Choroid plexus epithelial cell (primary cell): Measurements from ENCODE around the gene PNPLA6.

ENCODE experiments used
- DNase-seq: peaks from one replicate; pipeline ENCODE4 v3.0.0-alpha.2; 2010; ENCODE audit warnings: low read depth
- H3K4me3 ChIP-seq: 2 replicates; pipeline ENCODE4 v1.5.1; 2011; ENCODE audit warnings: low read depth, mild to moderate bottlenecking, control low read depth, low read length, moderate library complexity
- CTCF ChIP-seq: conservative IDR thresholded peaks from 2 replicates; pipeline ENCODE4 v1.5.1; 2011; ENCODE audit warnings: low read depth, mild to moderate bottlenecking, control low read depth, inconsistent platforms, low read length, moderate library complexity

Gene PNPLA6

GRCh38 chr19:7589822-7590221 is 54.3 kb downstream of the PNPLA6 start:
- H3K4me3 ChIP-seq = no peak overlapping the region
- no peak for TF ChIP-seq CTCF

GRCh38 chr19:7590256-7590655 is 54.7 kb downstream of the PNPLA6 start:
- no peak for TF ChIP-seq CTCF
- H3K4me3 ChIP-seq = no peak overlapping the region
- DNase-seq = no peak

More at GRCh38 chr19:7589822-7590221, 54.3 kb downstream of the PNPLA6 start:
- DNase-seq = no peak

- no peak within 1 kb of the TSS for H3K4me3 ChIP-seq
- no peak for TF ChIP-seq CTCF
- DNase-seq = no peak
These were observed 60.1 kb downstream of the PNPLA6 start, which contains the start of gene CAMSAP3 for GRCh38 chr19:7595466-7596133. Gene CAMSAP3, plus strand, starts transcription at chr19:7595863. Its CDS starts 140 bp downstream, at chr19:7596003.

DNA sequence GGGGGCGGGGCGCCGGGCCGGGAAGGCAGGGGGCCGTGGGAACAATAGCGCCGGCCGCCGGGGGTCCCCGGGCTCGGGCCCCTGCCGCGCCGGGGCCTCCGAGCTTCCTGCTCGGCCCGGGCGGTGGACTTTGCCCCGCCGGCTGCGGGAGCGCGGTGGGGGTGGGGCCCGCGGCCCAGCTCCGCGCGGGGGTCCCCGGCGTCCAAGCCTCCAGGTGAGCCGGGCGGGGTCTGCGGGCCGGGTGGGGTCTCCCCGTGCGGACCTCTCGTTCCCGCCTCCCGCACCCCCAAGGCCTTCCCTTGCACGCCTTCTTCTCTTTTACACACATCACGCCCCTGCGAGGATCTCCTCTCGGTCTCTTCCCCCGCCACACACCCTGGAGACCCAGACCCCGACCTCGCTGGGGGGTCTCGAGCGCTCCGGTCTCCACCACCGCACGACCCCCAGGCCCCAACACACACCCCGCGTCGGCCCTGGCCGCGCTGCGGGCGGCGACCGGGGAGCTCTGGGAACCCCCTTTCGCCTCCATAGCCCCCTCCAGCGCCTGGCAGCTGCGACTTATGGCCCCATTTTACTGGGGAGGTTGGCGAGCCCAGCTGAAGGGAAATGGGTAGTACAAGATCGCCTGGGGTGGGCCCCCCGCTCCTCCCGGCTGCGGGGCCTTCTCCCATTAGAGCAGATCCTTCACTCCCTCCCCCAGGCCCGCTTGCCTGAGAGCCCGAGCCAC is 60.9 kb downstream of the PNPLA6 start:
- no peak overlapping the region for H3K4me3 ChIP-seq
- no peak for DNase-seq
- TF ChIP-seq CTCF = no peak

DNA sequence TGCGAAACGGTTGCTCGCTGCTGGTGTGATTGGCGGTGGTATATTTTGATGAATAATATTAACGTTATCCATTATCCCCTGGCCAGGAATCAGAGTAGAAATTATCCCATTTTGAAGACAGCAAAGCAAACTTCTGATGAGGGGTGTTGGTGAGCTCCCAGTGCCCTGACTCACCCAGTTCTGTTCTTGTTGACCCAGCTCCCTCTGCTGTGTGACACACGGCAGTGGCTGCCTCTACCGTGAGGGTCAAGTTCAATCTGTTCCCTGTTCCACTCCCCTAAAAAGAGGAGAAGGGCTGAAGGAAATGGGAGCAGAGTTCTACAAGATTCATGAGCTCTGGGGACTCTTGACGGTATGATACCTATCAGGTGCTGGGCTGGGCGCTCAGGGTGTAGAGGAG is 62.2 kb downstream of the PNPLA6 start:
- TF ChIP-seq CTCF = no peak
- no peak for DNase-seq
- H3K4me3 ChIP-seq = no peak overlapping the region

GRCh38 chr19:7598180-7598579 is 62.7 kb downstream of the PNPLA6 start:
- H3K4me3 ChIP-seq = no peak overlapping the region
- no peak for TF ChIP-seq CTCF
- DNase-seq = no peak
